GM18867 (cell line): Measurements from ENCODE around the gene CR1.
"Not testable (repeated sequence)": the region's sequence is repeated elsewhere in the genome, so short reads cannot be mapped to it uniquely, and the experiment has no call there.

ENCODE experiments used
- ATAC-seq: cut with Tn5 transposase; IDR thresholded peaks from one replicate; pipeline ENCODE4 v1.9.1; 2021; ENCODE audit warnings: mild to moderate bottlenecking, moderate library complexity; ENCODE audit not compliant: unreplicated experiment

The CR1 gene

GRCh38 chr1:207579436-207579799 lies 83.5 kb downstream of the CR1 start:
- ATAC-seq: peak; percentile 87

DNA sequence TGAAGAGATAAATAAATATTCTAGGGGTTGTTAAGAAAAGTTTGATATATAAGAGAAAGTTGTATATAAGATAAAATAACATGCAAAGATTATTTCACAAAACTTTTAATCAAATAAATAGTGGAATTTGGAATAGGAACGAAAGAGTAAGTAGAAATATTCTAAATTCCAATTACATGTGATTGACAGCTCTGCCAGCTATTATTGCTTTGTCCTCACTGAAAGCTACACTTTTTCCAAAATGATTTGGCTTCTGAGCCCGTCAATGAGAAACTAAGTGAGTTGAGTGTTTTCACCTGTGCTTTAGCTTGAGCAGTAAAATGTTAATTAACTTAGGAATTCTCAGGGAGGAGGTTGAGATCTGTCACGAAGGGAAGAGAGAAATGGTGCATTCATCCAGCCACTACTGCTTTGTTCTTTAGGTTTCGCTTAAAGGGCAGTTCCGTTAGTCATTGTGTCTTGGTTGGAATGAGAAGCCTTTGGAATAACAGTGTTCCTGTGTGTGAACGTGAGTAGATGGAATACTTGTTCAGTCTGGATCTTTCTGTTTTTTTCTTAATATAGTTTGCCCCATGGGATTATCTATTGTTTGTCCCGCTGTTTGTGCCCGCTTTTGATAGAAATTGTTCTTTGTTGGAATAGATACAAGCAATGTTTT lies 85.7 kb downstream of the CR1 start:
- ATAC-seq: no peak

DNA sequence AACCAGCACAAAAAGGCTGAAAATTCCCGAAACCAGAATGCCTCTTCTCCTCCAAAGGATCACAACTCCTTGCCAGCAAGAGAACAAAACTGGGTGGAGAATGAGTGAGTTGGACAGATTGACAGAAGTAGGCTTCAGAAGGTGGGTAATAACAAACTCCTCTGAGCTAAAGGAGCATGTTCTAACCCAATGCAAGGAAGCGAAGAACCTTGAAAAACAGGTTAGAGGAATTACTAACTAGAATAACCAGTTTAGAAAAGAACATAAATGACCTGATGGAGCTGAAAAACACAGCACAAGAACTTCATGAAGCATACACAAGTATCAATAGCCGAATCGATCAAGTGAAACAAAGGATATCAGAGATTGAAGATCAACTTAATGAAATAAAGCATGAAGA lies 93.5 kb downstream of the CR1 start:
- ATAC-seq: not testable (repeated sequence)

DNA sequence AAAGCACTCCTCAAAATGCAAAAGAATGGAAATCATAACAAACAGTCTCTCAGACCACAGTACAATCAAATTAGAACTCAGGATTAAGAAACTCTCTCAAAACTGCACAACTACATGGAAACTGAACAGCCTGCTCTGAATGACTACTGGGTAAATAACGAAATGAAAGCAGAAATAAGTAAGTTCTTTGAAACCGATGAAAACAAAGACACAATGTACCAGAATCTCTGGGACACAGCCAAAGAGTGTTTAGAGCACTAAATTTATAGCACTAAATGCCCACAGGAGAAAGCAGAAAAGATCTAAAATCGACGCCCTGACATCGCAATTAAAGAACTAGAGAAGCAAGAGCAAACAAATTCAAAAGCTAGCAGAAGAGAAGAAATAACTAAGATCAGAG lies 95.2 kb downstream of the CR1 start:
- not testable (repeated sequence) for ATAC-seq

DNA sequence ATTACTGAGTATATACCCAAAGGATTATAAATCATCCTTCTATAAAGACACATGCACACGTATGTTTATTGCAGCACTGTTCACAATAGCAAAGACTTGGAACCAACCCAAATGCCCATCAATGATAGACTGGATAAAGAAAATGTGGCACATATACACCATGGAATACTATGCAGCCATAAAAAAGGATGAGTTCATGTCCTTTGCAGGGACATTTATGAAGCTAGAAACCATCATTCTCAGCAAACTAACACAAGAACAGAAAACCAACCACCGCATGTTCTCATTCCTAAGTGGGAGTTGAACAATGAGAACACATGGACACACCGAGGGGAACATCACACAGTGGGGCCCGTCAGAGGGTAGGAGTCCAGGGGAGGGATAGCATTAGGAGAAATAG lies 98.1 kb downstream of the CR1 start:
- ATAC-seq: not testable (repeated sequence)

DNA sequence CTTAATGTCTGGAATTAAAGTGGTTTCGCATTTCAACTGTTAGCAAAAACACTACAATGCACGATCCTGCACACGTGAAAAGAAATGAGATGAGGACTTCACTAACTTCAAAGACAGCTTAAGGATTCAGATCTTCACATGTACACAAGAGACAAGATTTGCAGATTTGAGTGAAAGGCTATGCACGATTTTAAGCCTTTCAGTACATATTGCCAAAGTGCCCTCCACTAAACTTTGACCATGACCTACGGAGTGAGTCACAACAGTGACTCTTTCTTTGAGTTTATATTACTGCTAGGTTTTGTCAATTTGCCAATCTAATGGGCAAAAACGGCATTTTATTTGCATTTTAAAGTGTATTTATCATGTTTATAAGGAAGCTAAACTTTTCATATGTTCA lies 107.8 kb downstream of the CR1 start:
- ATAC-seq: no peak

- no peak for ATAC-seq
Measured at GRCh38 chr1:207605444-207606361, 109.7 kb downstream of the CR1 start.

- ATAC-seq: no peak
Measured at GRCh38 chr1:207606362-207606755, 110.4 kb downstream of the CR1 start.

- no peak for ATAC-seq
Measured at GRCh38 chr1:207612762-207613161, 116.8 kb downstream of the CR1 start.

- ATAC-seq: peak; percentile 94
Measured at GRCh38 chr1:207619871-207620542, 124.0 kb downstream of the CR1 start.

DNA sequence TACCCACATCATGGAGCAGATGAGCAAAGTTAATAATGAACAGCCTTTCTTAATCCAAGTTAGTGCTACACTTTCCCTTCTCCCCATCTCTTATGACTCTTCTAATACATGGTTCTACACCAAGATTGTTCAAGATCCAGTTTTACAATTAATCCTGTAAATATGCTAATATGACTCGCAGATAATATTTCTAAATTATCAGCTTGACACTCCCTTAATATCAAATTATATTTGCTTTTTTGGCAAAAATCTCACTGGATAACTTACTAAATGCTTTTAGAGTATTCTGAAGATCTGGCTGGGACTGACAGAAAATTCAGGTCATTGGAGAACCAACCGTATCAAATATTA lies 124.6 kb downstream of the CR1 start:
- no peak for ATAC-seq

GRCh38 chr1:207625504-207626071 lies 129.6 kb downstream of the CR1 start:
- ATAC-seq: not testable (repeated sequence)

DNA sequence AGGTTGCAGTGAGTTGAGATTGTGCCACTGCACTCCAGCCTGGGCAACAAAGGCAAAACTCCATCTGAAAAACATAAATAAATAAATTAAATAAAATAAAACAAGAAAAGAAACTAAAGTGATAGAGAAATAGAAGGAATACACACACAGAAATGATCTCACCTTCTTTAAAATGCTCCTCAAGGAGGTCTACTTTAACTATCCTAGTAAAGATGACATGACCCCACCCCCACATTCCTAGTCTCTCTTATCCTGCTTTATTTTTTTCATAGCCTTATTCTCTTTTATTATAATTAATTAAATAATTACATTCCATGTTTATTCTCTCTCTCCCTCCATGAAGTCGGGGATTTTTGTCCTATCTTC lies 131.0 kb downstream of the CR1 start:
- ATAC-seq: no peak

- no peak for ATAC-seq
Measured at GRCh38 chr1:207627496-207627895, 131.5 kb downstream of the CR1 start.

GRCh38 chr1:207628776-207629175 lies 132.8 kb downstream of the CR1 start:
- ATAC-seq: no peak

DNA sequence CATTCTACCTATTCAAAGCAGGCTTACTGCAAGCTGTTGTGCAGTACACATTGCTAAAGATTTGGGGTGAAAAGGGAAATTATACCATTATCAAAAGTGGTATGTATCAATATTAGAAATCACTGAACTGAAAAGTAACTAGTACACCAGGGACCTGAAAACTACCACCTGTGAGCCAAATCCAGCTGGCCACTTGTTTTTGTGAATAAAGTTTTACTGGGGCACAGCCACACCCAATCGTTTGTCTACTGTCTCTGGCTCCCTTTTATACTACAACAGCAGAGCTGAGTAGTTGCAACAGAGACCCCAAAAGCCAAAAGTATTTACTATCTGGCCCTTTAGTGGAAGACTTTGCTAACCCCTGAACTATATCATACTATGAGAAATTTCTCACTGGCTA lies 135.2 kb downstream of the CR1 start:
- no peak for ATAC-seq

DNA sequence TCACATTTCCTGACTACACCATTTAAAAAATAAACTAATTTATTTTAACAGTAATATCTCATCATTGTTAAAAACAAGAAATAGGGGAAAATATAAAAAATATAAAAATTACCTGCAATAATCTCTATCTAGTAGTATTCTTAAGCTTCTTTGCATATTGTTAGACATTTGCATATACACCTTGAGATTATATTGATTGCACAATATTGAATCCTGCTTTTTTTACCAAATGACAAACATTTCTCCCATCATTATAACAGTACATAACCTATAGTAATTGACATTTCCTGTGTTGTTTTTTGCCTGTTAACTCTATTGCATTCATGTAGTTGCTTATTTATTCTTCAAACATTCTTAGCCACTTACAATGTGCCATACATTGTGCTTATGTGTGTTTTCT lies 137.3 kb downstream of the CR1 start:
- no peak for ATAC-seq

GRCh38 chr1:207633699-207634289 lies 137.8 kb downstream of the CR1 start:
- ATAC-seq: not testable (repeated sequence)

DNA sequence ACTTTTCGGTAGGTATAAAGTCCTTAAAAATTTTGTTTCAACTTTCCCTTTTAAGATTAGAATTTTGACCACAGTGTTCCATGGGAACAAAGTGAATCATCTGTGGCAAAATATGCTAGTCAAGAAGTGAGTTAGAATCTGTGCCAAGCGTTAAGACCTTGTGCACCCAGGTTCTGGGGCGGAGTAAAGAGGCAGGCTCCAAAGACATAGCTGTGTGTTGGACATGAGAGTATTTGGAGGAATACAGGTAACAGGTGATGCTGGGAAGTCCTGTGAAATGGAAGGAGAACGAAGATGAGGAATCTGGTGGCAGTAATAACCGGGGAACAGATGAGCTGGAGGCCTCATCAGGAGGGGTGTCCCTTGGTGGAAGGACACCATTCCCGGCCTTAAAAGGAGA lies 138.3 kb downstream of the CR1 start:
- ATAC-seq: not testable (repeated sequence)

DNA sequence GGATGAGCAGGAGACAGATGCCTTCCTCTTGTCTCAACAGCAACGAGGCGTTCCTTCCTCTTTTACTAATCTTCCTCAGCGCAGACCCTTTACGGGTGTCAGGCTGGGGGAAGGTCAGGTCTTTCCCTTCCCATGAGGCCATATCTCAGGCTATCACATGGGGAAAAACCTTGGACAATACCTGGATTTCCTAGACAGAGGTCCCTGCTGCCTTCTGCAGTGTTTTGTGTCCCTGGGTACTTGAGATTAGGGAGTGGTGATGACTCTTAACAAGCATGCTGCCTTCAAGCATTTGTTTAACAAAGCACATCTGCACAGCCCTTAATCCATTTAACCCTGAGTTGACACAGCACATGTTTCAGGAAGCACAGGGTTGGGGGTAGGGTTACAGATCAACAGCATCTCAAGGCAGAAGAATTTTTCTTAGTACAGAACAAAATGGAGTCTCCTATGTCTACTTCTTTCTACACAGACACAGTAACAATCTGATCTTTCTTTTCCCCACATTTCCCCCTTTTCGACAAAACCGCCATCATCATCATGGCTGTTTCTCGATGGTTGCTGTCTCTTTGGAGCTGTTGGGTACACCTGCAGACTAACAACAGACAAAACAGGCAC lies 139.7 kb downstream of the CR1 start:
- ATAC-seq: not testable (repeated sequence)
